Measurements from ENCODE around the gene PRSS48.
"Not testable (repeated sequence)": the region's sequence is repeated elsewhere in the genome, so short reads cannot be mapped to it uniquely, and the experiment has no call there.

PRSS48 gene

DNA sequence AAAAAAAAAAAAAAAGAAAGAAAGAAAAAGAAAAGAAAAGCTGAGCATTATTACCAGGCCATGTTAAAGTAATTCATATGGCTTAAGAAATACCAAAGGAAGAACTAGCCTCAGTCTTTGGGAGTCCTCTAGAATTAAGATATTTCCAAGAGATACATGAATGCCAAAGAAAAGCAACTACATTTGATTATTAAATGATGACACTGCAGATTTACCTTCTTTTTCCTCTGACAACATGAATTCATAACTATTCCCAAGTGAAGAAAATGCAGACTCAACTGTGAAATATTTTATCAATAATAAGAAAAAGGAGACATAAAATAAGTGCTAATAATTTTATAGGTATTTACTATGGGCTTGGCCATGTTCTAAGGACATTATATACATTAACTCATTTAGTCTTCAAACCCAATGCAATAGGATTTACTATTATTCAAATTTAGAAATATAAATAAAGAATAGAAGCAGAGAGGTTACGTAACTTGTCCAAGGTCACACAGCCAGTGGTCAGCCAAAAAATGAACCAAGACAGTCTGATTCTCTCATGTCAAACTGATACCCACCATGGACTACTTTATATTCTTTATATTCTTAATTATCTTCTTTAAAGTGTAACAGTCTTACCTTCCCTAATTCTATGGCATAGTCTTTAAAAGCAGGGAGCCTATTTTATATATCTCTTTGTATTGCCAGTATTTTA lies 41.5 kb downstream of the PRSS48 start:
- DNase-seq (ENCODE audit: low spot score): no peak

DNA sequence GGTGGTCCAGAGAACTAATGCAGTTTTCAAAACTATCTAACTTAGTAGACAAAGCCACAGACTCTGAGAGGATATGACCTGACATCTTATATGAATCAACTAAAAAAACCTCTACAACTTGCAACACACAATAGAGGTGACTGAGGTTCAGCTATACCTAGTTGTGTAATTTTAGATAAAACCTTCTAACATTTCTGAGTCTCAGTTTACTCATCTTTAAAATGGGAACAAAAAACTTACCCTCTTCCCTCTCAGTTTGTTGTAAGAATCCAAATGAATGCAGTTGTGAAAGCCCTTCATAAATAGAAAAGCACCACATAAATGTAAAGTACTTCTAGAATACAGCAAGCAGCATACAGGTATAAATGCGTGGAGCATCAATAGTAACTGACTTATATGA lies 42.5 kb downstream of the PRSS48 start:
- DNase-seq (ENCODE audit: low spot score): no peak

DNA sequence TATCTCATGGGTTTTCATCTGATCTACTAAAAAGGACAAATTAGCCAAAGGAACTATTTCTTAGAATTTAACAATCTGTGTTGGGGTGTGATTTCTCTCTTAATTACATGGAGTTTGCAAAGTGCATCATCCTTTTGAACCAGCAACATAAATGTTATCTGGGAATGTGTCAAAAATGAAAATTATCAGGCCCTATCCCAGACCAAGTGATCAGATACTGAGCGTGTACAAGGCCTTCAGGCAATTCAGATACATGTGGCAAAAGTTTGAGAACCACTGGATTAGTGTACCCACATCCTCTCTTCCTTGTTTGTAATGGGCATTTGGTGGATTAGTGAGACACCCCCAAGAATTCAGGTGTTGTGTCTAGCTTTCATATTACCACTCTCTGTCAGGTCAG lies 44.6 kb downstream of the PRSS48 start:
- no peak for DNase-seq (ENCODE audit: low spot score)

DNA sequence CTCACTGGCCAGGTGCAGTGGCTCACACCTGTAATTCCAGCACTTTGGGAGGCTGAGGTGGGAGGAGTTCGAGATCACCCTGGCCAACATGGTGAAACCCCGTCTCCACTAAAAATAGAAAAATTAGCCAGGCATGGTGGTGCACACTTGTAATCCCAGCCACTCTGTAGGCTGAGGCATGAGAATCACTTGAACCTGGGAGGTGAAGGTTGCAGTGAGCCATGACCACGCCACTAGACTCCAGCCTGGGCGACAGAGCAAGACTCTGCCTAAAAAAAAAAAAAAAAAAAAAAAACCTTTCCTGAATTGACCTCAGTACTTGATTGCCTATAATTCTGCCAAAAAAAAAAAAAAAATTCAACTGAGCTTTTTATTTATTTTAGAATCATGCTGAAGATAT lies 45.2 kb downstream of the PRSS48 start:
- not testable (repeated sequence) for DNase-seq (ENCODE audit: low spot score)

DNA sequence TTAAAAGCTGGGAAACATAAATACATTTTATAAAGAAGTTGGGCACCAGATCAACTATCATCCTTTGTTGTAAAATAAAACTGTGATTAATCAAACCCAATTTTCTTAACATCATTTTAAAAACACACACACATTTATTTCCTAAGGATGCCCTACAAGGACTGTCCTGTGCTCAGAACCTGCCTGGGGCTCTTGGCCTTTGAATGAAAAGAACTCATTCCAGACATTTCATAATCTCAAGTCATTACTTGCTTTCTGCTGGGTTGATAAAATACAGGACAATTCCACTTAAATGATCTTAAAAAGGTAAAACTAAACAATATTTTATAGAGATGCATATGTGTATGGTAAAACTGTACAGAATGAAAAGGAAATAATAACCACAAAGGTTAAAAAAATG lies 45.6 kb downstream of the PRSS48 start:
- DNase-seq (ENCODE audit: low spot score): no peak

DNA sequence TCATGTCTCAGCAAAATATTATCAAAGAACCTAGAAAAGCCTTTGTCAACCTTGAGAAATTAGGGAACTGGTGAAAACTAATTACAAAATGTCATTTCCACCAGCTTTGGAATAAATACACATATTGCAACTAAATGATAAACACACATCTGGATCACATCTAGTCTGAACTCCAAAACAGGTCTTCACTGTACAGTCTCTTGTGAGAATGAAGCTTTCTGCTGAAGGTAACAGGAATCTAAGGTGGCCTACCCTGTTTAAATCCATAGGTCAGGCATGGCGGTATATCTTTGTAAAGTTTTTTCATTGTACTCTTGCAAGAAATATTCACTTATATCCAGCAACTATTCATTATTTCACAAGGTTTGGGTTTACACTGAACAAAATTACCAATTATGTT lies 46.7 kb downstream of the PRSS48 start:
- DNase-seq (ENCODE audit: low spot score): no peak

DNA sequence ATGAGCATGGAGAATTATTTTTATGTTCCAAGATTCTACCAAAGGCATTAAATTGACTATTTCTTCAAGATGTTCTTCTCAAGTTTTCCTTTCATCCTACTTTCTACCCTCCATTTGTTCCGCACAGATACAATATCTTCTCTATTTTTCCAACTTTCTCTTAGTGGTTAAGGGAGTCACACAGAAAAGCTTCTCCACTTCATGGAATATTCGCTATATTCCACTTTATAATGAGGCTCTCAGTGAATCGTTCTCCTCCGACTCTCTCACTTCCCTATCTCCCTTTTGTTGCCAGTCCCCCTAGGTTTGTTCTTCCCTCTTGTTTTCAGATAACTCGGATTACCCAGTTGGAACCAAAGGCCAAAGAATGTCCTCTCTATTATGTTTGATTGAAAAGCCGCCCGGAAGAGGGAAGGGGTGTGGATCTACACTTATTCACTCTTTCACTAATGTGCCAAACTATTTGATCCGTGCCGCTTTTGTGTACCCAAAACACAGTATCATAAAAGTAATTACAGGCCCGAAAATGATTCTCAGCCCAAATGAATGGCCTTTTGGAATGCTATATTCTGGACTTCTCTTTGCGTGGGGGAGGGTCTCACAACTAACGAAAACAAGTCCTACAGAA lies 47.3 kb downstream of the PRSS48 start:
- DNase-seq (ENCODE audit: low spot score): no peak

DNA sequence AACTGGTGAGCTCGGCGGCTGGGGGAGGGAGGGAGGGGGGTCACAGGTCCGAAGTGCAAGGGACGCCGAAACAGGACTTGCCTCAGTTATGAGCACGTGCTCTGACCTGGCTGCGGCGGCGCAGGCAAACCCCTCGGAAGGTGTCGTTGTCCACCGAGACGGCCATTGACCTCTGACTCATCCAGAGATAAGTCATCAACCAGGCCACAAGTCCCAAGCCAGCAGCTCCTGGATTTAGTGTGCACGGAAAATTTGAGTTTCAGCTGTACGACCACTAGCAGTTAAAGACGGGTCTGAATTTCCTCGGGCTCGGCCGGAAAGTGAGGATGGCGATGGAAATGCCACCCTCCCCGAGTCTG lies 47.8 kb downstream of the PRSS48 start:
- no peak for DNase-seq (ENCODE audit: low spot score)

DNA sequence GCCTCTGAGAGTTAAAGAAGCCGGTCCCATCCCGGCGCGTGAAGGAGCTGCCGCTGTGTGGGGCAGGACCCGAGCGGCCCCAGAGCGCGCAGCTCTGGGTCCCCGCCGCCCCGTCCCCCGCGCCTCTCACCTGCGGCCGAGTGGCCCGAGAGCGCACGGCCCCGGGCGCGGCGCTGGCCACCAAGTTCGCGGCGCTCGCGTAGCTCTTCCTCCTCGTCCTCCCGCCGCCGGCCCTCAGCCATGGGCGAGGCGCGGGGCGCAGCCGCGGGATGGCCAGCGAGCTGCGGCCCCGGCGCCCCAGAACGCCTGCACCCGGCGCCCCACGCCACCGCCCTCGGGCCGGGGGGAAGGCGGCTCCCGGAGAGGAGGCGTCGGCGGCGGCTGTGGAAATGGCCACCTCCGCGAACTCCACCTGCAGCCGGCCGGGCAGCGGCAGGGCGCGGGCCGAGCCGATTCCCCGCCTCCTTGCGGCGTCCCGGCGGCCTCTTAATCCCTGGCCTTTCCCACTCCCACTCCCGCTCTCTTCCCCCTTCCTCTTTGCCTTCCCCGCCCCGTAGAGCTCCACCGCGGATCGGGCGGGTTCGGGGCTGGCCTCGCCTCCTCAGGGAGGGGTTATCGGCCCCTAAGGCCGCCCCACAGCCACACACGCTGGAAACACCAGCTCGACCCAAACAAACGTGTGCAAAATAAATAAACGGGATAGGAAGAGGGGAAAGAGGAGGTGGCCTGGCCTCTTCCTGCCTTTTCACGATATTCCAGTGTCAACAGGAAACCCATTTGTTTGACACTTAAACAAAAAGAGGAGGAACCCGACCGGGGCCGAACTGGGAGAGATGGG lies 48.4 kb downstream of the PRSS48 start, which contains the start of gene SH3D19:
Gene SH3D19 (minus strand): TSS at position 495 of the 838 bp plus-strand sequence. CDS start 253 bp downstream, at position 242.
- no peak for DNase-seq (ENCODE audit: low spot score)

DNA sequence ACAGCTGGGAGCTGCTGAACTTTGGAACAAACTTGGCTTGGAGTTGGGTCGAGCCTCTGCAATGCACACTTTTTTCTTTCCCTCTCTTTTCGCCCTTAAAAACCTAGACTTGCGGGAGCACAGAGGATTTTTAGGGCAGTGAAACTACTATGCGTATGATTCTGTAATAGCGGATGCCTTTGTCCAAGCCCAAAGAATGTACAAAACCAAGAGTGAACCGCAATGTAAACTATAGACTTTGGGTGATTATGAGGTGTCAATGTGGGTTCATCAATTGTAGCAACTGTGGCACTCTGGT lies 48.9 kb downstream of the PRSS48 start:
- no peak for DNase-seq (ENCODE audit: low spot score)

DNA sequence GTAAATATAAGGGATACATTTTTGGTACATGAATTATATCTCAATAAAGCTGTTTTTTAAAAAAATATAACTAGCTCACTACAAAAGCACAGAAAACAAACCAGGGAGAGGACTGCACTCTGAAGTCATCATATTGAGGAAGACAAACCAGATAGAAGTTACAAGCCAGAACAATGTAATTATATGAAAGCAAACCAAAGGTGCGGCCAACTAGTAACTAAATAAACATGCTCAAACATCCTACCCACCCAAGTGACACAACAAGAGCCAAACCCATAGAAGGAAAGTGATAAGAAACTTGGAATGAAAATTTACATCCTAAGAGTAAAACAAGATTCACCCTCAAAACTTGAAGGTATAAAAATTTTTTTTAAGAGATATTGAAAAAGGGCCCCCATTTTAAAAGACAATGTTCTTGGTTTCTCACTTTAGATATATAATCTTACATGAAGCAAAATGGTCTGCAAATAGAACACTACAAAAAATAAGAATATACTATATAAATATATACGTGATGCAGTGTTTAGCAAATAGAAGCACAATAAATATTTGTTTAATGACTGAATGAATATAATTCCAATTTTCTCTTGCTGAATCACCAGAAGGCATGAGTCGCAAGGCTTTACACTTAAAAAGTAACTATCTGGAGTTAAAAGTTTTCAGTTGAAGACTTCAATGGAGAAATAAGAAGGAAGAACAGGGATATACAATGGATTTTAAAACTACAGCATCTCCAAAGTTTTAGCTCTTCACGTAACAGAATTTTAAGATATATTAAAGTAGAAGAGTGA lies 52.5 kb downstream of the PRSS48 start:
- no peak for DNase-seq (ENCODE audit: low spot score)

DNA sequence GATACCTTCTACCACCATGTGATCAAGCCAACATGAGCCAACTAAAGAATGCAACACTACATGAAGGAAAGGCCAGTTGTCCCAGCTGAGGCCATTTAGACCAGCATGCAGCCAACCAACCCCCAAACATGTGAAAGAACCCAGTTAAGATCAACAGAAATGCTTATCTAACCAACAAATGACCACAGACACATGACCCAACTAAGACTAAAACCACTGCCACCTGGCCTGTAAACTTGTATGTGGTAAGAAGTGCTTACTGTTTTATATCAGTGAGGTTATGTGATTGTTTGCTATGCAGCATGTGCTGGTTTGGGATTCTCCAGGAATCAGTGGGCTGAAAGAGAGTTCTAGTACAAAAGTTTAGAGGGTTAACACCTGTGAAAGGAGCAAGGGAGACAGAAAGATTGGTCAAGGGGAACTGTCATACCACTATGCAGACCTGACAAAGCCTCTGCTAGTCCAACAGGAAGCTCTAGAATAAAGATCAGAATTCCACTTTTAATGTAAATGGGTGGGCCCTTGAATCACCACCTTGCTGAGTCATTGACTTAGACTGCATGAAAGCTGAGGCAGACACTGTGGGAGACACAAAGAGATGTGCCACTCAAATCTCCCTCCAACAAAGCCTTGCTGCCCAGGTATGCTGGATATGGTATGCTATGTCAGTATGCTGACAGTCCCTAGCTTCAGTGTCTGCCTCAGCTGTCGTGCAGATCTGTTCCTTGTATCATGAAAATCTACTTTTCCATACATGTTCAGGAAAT lies 54.5 kb downstream of the PRSS48 start:
- no peak for DNase-seq (ENCODE audit: low spot score)

DNA sequence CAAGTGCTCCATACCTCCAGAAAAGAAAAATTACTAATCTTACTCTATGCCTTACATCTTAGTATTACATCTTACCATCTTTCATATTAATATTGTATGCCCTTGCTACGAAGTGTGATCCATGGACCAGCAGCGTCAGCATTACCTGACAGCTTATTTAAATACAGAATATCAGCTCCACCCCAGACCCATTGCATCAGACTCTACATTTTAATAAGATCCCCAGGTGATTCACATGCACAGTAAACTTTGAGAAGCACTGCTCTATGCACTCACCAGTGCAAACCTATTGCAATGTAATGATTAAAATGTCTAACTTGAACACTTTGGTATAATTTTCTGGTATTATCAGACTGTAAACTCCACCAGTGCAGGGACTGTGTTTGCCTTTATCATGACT lies 62.5 kb downstream of the PRSS48 start:
- no peak for DNase-seq (ENCODE audit: low spot score)

DNA sequence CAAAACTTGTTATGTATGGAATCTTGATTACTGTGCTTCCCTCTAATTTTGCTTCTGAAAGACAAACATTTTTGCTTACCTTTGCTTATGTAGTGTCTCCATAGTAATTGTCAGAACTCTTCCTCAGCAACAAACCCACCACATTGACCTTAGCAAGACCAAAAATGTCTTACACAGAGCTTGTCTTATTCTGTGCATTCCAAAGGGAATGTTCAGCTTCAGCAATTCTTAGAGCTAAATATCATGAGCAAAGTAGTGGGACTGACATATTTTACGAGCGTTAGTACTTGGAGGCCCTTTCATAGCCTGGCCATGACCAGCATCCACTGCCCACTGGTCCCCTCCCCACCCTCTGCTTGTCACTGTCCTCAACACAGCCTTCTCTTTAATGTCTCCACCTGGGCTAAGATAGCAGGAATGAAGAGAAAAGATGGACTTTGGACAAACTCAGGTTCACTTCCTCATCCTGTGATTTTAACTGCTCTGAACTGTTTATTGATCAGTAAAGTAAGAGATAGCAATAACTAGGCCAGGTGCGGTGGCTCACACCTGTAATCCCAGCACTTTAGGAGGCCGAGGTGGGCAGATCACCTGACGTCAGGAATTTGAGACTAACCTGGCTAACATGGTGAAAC lies 63.9 kb downstream of the PRSS48 start:
- no peak for DNase-seq (ENCODE audit: low spot score)

All from hematopoietic multipotent progenitor cell treated with erythropoietin and hydrocortisone succinate and interleukin-3 and kit ligand, for 17 days (in vitro differentiated cells).